Stomach smooth muscle (tissue), 2 donors: ENCODE measurements around the gene CXorf66.
"Not testable (repeated sequence)": the region's sequence is repeated elsewhere in the genome, so short reads cannot be mapped to it uniquely, and the experiment has no call there.

Experiments used
- H3K27ac ChIP-seq: one replicate; pipeline ENCODE4 v1.7.0; 2013; ENCODE audit warnings: mild to moderate bottlenecking, low read length, inconsistent platforms
- H3K27me3 ChIP-seq, 2 donors: one replicate each; pipeline ENCODE4 v1.7.0; 2013; ENCODE audit warnings: low read length in 2 of 2; ENCODE audit not compliant: insufficient read depth in 2 of 2, control insufficient read depth in 1 of 2
- H3K36me3 ChIP-seq, 2 donors: one replicate each; pipeline ENCODE4 v1.7.0; 2013; ENCODE audit warnings: low read length in 2 of 2; ENCODE audit not compliant: control insufficient read depth in 2 of 2, insufficient read depth in 2 of 2
- H3K4me1 ChIP-seq: one replicate; pipeline ENCODE4 v1.7.0; 2013; ENCODE audit warnings: low read length; ENCODE audit not compliant: control insufficient read depth, insufficient read depth
- H3K4me3 ChIP-seq, 2 donors: one replicate each; pipeline ENCODE4 v1.7.0; 2013; ENCODE audit warnings: low read length in 2 of 2
- H3K9ac ChIP-seq, 2 donors: one replicate each; pipeline ENCODE4 v1.7.0; 2013; ENCODE audit warnings: low read length in 2 of 2, mild to moderate bottlenecking in 1 of 2
- H3K9me3 ChIP-seq, 2 donors: one replicate each; pipeline ENCODE4 v1.7.0; 2013; ENCODE audit warnings: low read length in 2 of 2; ENCODE audit not compliant: control insufficient read depth in 2 of 2
- donor health status: healthy.
- donor health status: Pancreatic carcinoma.

CXorf66 gene

GRCh38 chrX:139965421-139965820 lies at the start of gene CXorf66:
Gene CXorf66, minus strand, starts transcription at chrX:139965521. Its CDS starts 25 bp downstream, at chrX:139965496.
- H3K9me3 ChIP-seq = no peaks in the 10 kb centered on the region
- H3K9ac ChIP-seq = no peak within 1 kb of the TSS
- no peaks in the 10 kb centered on the region for H3K36me3 ChIP-seq
- no peak within 1 kb of the TSS for H3K27ac ChIP-seq
- peaks cover 0 to 5% of the 10 kb centered on the region in 2 donors for H3K27me3 ChIP-seq
- H3K4me3 ChIP-seq = no peak within 1 kb of the TSS
- no peaks in the 10 kb centered on the region for H3K4me1 ChIP-seq

GRCh38 chrX:139982856-139983255 lies 17.5 kb upstream of the CXorf66 start:
- Histone ChIP-seq H3K27ac (no peak overlapping the region), H3K9ac (no peak overlapping the region), H3K4me1 (no peaks in the 10 kb centered on the region), H3K9me3 (no peaks in the 10 kb centered on the region), H3K4me3 (no peak overlapping the region), H3K36me3 (no peaks in the 10 kb centered on the region), H3K27me3 (no peaks in the 10 kb centered on the region)

GRCh38 chrX:139974471-139974870 lies 9.2 kb upstream of the CXorf66 start:
- Histone ChIP-seq H3K9me3 (no peaks in the 10 kb centered on the region), H3K36me3 (no peaks in the 10 kb centered on the region), H3K27me3 (peaks cover 0 to 13% of the 10 kb centered on the region in 2 donors), H3K27ac (no peak overlapping the region), H3K4me3 (no peak overlapping the region), H3K4me1 (no peaks in the 10 kb centered on the region), H3K9ac (no peak overlapping the region)

- Histone ChIP-seq H3K27ac (no peak overlapping the region), H3K4me3 (no peak overlapping the region), H3K4me1 (no peaks in the 10 kb centered on the region), H3K27me3 (peaks cover 0 to 13% of the 10 kb centered on the region in 2 donors), H3K9me3 (no peaks in the 10 kb centered on the region), H3K36me3 (no peaks in the 10 kb centered on the region), H3K9ac (no peak overlapping the region)
Measured at GRCh38 chrX:139972629-139973624, 7.6 kb upstream of the CXorf66 start.

- Histone ChIP-seq H3K9ac (no peak overlapping the region), H3K4me1 (no peaks in the 10 kb centered on the region), H3K27ac (no peak overlapping the region), H3K4me3 (no peak overlapping the region), H3K27me3 (peaks cover 0 to 13% of the 10 kb centered on the region in 2 donors), H3K36me3 (no peaks in the 10 kb centered on the region), H3K9me3 (no peaks in the 10 kb centered on the region)
Measured at GRCh38 chrX:139972113-139972512, 6.8 kb upstream of the CXorf66 start.

- peaks cover 0 to 15% of the 10 kb centered on the region in 2 donors for H3K27me3 ChIP-seq
- no peak overlapping the region for H3K4me3 ChIP-seq
- H3K9ac ChIP-seq = no peak overlapping the region
- no peaks in the 10 kb centered on the region for H3K36me3 ChIP-seq
- no peaks in the 10 kb centered on the region for H3K9me3 ChIP-seq
- no peaks in the 10 kb centered on the region for H3K4me1 ChIP-seq
- H3K27ac ChIP-seq = no peak overlapping the region
Measured at GRCh38 chrX:139971394-139971749, 6.1 kb upstream of the CXorf66 start.

- H3K9ac ChIP-seq = no peak overlapping the region
- H3K27me3 ChIP-seq = peaks cover 0 to 15% of the 10 kb centered on the region in 2 donors
- no peaks in the 10 kb centered on the region for H3K9me3 ChIP-seq
- no peaks in the 10 kb centered on the region for H3K4me1 ChIP-seq
- no peak overlapping the region for H3K27ac ChIP-seq
- no peaks in the 10 kb centered on the region for H3K36me3 ChIP-seq
- H3K4me3 ChIP-seq = no peak overlapping the region
Measured at GRCh38 chrX:139969286-139969685, 4.0 kb upstream of the CXorf66 start.

- Histone ChIP-seq H3K9me3 (no peaks in the 10 kb centered on the region), H3K27me3 (peaks cover 0 to 11% of the 10 kb centered on the region in 2 donors), H3K27ac (no peak overlapping the region), H3K4me3 (no peak overlapping the region), H3K9ac (no peak overlapping the region), H3K4me1 (no peaks in the 10 kb centered on the region), H3K36me3 (no peaks in the 10 kb centered on the region)
Measured at GRCh38 chrX:139967750-139968149, 2.4 kb upstream of the CXorf66 start.

- Histone ChIP-seq H3K9ac (no peak overlapping the region), H3K4me3 (no peak overlapping the region), H3K36me3 (no peaks in the 10 kb centered on the region), H3K9me3 (no peaks in the 10 kb centered on the region), H3K4me1 (no peaks in the 10 kb centered on the region), H3K27ac (no peak overlapping the region), H3K27me3 (peaks cover 0 to 11% of the 10 kb centered on the region in 2 donors)
Measured at GRCh38 chrX:139967300-139967699, 2.0 kb upstream of the CXorf66 start.

GRCh38 chrX:139966159-139966558 lies 838 bp upstream of the CXorf66 start:
- H3K27ac ChIP-seq, H3K4me1 ChIP-seq, H3K4me3 ChIP-seq, H3K9ac ChIP-seq, H3K9me3 ChIP-seq, H3K36me3 ChIP-seq, H3K27me3 ChIP-seq: not testable (repeated sequence)

GRCh38 chrX:139961091-139961490 lies 4.2 kb downstream of the CXorf66 start:
- not testable (repeated sequence) for H3K27ac ChIP-seq, H3K9me3 ChIP-seq, H3K27me3 ChIP-seq, H3K9ac ChIP-seq, H3K4me3 ChIP-seq, H3K36me3 ChIP-seq, H3K4me1 ChIP-seq
